Activated T-cell treated with anti-CD3 and anti-CD28 coated beads, Interleukin-2, amount 50 U/mL, for 72 hours (primary cell): Measurements from ENCODE around the gene CLINT1. TPM values are rescaled to one million over a fixed set of nuclear protein-coding genes. Genes with fewer than 3 reads are reported as not detected.

Source experiments
- ATAC-seq, 2 donors: fragments of 150-1000 bp; cut with Tn5 transposase; replicated peaks in 1 of 2; 2 replicates each; pipeline ENCODE4 v1.10.0; 2021; ENCODE audit warnings: moderate library complexity in 2 of 2, mild to moderate bottlenecking in 1 of 2
- DNase-seq, 2 donors: peaks; one replicate each; pipeline ENCODE4 v3.0.0; 2021 to 2022; ENCODE audit warnings: mixed read lengths in 1 of 2
- H3K27ac Mint-ChIP-seq: one replicate; pipeline ENCODE4 v1.8.0; 2022; ENCODE audit warnings: mild to moderate bottlenecking, moderate library complexity, mixed read lengths
- H3K27me3 Mint-ChIP-seq: one replicate; pipeline ENCODE4 v1.8.0; 2022; ENCODE audit warnings: low read depth, mixed read lengths
- H3K36me3 Mint-ChIP-seq, 2 donors: one replicate each; pipeline ENCODE4 v1.8.0; 2022; ENCODE audit warnings: mixed read lengths in 2 of 2, mild to moderate bottlenecking in 1 of 2; ENCODE audit not compliant: insufficient read depth in 2 of 2
- H3K4me1 Mint-ChIP-seq: one replicate; pipeline ENCODE4 v1.8.0; 2022; ENCODE audit warnings: low read depth, mixed read lengths
- H3K4me3 Mint-ChIP-seq, 2 donors: one replicate each; pipeline ENCODE4 v1.8.0; 2022; ENCODE audit warnings: mild to moderate bottlenecking in 2 of 2, mixed read lengths in 2 of 2, moderate library complexity in 2 of 2
- H3K9me3 Mint-ChIP-seq, 2 donors: one replicate each; pipeline ENCODE4 v1.8.0; 2022; ENCODE audit warnings: mixed read lengths in 2 of 2
- total RNA-seq, 2 donors: library from RNA; stranded (reverse); gene quantifications; one replicate each; pipeline ENCODE4 v1.2.3, GENCODE V29; 2022

The CLINT1 gene
- total RNA-seq, 2 donors from 2014 or later, result 60.7 to 66.0 TPM

DNA sequence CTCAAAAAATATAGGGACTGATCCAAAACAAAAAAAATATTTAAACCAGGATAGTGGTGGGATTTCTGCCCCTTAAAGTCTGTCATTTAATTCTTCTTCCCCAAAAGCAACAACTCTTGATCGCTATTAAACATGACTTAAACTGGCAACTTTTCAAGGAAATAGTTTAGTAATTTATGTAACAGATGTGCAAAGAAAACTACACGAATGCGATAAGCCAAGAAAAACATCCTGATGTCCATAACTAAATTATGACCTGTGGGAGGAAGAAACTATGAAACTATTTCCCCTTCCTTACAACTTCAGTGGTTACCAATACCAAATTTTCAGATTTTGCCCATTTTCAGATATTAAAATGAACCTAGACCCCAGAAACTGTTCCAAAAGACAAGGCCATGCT, 31.5 kb downstream of the CLINT1 start:
- H3K4me3 Mint-ChIP-seq, result no peak overlapping the region
- peaks cover 50% of the 10 kb centered on the region for H3K4me1 Mint-ChIP-seq
- no peak for ATAC-seq
- peaks cover 0 to 1% of the 10 kb centered on the region in 2 donors for H3K36me3 Mint-ChIP-seq
- no peak overlapping the region for H3K27ac Mint-ChIP-seq
- H3K9me3 Mint-ChIP-seq, result no peaks in the 10 kb centered on the region
- no peak for DNase-seq
- no peaks in the 10 kb centered on the region for H3K27me3 Mint-ChIP-seq

DNA sequence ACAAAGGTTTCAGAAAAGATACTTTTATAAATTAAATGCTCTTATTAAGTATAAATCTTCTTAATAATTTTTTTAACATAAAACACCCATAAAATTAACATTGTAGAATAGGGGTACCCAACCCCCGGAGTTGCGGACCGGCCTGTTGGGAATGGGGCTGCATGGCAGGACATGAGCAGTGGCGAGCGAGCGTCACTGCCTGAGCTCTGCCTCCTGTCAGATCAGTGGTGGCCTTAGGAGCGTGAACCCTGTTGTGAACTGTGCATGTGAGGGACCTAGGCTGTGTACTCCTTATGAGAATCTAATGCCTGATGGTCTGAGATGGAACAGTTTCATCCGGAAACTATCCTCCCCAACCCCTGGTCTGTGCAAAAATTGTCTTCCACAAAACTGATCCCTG, 35.3 kb downstream of the CLINT1 start:
- Mint-ChIP-seq H3K27ac (no peak overlapping the region), H3K4me1 (peaks cover 57% of the 10 kb centered on the region), H3K4me3 (no peak overlapping the region), H3K27me3 (no peaks in the 10 kb centered on the region), H3K9me3 (peaks cover 0 to 2% of the 10 kb centered on the region in 2 donors), H3K36me3 (peaks cover 2 to 7% of the 10 kb centered on the region in 2 donors)
- ATAC-seq, result no peak
- no peak for DNase-seq

DNA sequence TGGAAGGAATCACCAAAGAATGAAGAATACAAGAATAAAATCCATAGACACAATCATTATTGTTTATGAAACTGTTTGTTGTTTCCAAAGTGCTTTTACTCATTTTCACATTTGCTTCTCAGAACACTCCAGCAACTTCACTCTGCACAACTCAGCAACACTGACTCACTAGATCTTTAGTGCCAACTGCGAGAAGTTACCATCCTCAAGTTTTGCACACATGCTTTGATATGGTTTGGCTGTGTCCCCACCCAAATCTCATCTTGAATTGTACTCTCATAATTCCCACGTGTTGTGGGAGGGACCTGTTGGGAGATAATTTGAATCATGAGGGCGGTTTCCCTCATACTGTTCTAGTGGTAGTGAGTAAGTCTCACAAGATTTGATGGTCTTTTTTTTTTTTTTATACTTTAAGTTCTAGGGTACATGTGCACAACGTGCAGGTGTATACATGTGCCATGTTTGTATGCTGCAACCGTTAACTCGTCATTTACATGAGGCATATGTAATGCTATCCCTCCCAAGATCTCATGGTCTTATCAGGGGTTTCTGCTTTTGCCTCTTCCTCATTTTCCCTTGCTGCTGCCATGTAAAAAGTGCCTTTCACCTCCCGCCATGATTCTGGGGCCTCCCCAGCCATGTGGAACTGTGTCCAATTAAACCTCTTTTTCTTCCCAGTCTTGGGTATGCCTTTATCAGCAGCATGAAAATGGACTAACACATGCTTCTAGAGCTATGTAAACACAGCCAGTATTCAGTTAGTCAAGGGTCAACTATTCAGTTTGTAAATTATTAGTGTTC, 36.9 kb downstream of the CLINT1 start:
- Mint-ChIP-seq H3K9me3 (peaks cover 0 to 2% of the 10 kb centered on the region in 2 donors), H3K4me1 (peaks cover 42% of the 10 kb centered on the region), H3K27me3 (no peaks in the 10 kb centered on the region), H3K27ac (peak overlapping the region; percentile 56), H3K4me3 (no peak overlapping the region), H3K36me3 (peaks cover 2 to 9% of the 10 kb centered on the region in 2 donors)
- DNase-seq, result peak; percentile 4 to 7
- ATAC-seq, result peak; percentile 76 to 79

DNA sequence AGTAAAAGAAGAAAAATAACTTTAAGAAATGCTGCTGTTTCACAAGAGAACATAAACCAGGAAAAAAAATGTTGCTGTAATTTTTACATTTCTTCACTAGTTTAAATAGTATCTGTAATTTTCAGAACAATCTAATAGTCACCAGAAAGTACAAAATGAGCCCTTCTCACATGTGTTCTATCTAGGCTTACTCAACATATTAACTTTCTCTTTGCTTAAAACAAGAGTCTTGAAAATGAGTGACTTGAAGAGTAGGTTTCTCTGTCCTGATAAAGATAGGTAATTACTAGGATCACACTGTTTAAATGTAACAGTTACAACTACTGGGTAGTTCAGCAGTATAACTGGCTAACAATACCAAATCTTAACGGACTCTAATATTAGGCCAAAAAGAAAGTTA, 37.5 kb downstream of the CLINT1 start:
- peak overlapping the region; percentile 56 for H3K27ac Mint-ChIP-seq
- peak in 1 of 2 donors; percentile 39 for ATAC-seq

DNA sequence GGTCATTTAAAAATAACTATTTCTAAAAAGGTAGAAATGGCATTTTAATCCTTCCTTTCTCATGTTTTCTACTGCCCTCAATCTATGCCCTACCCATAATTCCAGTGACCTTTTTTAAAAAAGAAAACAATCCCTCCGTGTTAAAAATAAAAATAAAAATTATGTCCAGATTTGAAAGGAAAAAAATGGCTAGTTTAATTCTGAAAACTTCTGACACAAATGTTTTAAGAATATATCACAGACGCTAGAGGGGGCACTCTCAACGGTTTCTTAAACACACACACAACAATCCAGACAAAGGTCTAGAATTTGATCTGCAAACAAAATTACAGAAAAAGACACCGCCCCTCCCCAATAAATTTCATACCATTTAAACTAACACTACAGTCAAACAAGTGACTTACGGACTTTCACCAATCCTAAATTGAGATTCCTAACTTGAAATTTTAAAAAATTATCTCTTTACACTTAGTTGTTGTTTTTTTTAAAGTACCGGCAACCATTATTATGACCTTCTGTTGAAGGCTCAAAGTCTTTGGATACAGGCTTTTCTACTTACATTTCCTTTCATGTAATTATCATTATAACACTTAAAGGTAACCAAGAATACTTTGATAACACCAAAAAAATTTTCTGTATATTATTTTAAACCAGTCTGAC, 38.2 kb downstream of the CLINT1 start:
- Mint-ChIP-seq H3K36me3 (peaks cover 2 to 9% of the 10 kb centered on the region in 2 donors), H3K27me3 (no peaks in the 10 kb centered on the region), H3K4me3 (no peak overlapping the region), H3K27ac (peak overlapping the region; percentile 91), H3K9me3 (peaks cover 0 to 2% of the 10 kb centered on the region in 2 donors), H3K4me1 (peaks cover 36% of the 10 kb centered on the region)
- DNase-seq (peak in 1 of 2 donors; percentile 14), ATAC-seq (no peak)

More for the DNA sequence above, 37.5 kb downstream of the CLINT1 start:
- H3K9me3 Mint-ChIP-seq, result peaks cover 0 to 2% of the 10 kb centered on the region in 2 donors
- no peaks in the 10 kb centered on the region for H3K27me3 Mint-ChIP-seq
- peaks cover 2 to 9% of the 10 kb centered on the region in 2 donors for H3K36me3 Mint-ChIP-seq
- DNase-seq, result no peak
- peaks cover 42% of the 10 kb centered on the region for H3K4me1 Mint-ChIP-seq
- H3K4me3 Mint-ChIP-seq, result no peak overlapping the region

DNA sequence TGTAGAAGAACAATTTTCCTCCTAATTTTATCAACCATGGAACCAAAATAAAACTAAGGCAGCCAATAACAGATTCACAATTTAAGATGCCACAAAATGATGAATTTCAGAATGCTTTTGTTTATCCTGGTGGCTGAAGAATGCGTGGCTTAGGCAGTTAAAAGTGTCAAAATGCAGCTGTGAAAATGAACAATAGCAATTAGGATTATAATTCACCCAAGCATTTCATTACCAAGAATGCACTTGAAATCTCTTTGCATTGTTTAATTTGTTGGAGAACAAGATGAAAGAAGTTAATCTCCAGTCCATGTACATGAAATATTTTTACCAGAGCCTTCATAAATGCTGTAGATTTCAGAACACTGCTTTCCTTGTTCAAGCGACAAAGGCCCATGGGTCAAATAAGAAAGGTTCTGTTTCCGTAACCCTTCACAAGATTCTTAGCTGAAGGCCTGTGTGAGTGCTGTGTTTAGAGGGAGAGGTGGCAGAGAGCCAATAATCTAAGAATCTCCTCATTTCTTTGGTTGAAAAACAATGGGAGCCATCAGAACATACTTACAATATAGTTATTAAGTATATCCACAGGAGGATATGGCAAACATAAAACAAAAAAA, 39.3 kb downstream of the CLINT1 start:
- H3K4me3 Mint-ChIP-seq, result no peak overlapping the region
- ATAC-seq, result no peak
- H3K27me3 Mint-ChIP-seq, result no peaks in the 10 kb centered on the region
- peaks cover 0 to 2% of the 10 kb centered on the region in 2 donors for H3K9me3 Mint-ChIP-seq
- peaks cover 29% of the 10 kb centered on the region for H3K4me1 Mint-ChIP-seq
- H3K27ac Mint-ChIP-seq, result no peak overlapping the region
- H3K36me3 Mint-ChIP-seq, result peaks cover 2 to 9% of the 10 kb centered on the region in 2 donors
- DNase-seq, result no peak

DNA sequence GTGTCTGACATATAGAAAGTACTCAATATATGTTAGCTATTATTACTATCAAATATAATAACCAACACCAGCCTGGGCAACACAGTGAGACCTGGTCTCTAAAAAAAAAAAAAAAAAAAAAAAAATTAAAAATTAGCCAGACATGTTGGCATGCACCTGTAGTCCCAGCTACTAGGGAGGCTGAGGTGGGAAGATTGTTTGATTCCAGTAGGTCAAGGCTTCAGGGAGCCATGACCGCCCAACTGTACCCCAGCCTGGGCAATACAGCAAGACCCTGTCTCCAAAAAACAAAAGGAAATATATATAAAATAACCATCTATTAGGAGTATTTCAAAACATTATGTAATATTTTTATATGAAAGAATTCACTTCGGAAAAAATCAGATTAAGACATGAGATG, 40.6 kb downstream of the CLINT1 start:
- Mint-ChIP-seq H3K27me3 (no peaks in the 10 kb centered on the region), H3K27ac (no peak overlapping the region), H3K4me3 (no peak overlapping the region), H3K4me1 (peaks cover 29% of the 10 kb centered on the region), H3K9me3 (peaks cover 0 to 2% of the 10 kb centered on the region in 2 donors), H3K36me3 (peaks cover 2 to 9% of the 10 kb centered on the region in 2 donors)
- ATAC-seq, result no peak
- no peak for DNase-seq

DNA sequence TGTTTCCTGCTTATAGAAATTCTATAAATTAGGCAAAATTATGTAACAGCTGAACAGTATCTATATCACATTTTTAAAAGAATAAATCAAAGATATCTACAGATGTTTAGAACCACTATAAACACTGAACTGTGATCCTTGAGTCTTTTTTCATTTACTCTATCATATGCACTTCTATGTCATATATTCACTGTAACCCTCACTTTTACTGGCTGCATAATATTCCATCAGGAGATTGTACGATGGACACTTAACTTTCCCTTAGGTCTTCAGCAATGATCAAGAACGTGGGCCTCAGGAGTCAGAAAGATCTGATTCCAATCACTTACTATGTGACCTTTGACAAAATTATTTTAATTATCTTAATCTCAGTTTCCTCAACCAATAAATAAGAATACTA, 41.0 kb downstream of the CLINT1 start:
- Mint-ChIP-seq H3K4me1 (peaks cover 29% of the 10 kb centered on the region), H3K27ac (no peak overlapping the region), H3K36me3 (peaks cover 2 to 9% of the 10 kb centered on the region in 2 donors)

DNA sequence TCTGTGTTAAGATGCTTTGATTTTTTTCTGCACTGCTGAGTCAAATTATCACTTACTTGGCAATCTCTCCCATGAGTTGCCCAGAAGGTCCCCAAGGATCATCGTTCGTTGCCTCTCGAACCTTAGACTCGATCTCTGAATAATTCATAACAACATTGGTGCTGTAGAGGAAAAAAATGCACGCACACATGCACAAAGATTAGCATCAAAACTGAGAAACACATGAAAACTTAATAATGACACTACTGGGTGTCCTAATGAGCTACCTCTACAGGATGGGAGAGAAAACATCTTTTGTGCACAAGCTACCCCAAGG, 41.6 kb downstream of the CLINT1 start:
- Mint-ChIP-seq H3K27ac (no peak overlapping the region), H3K4me3 (no peak overlapping the region), H3K9me3 (peaks cover 0 to 2% of the 10 kb centered on the region in 2 donors), H3K36me3 (peaks cover 2 to 7% of the 10 kb centered on the region in 2 donors), H3K27me3 (no peaks in the 10 kb centered on the region), H3K4me1 (peaks cover 24% of the 10 kb centered on the region)
- DNase-seq (no peak), ATAC-seq (no peak)

More for the DNA sequence above, 41.0 kb downstream of the CLINT1 start:
- peaks cover 0 to 2% of the 10 kb centered on the region in 2 donors for H3K9me3 Mint-ChIP-seq
- no peaks in the 10 kb centered on the region for H3K27me3 Mint-ChIP-seq
- H3K4me3 Mint-ChIP-seq, result no peak overlapping the region
- ATAC-seq (no peak), DNase-seq (no peak)

DNA sequence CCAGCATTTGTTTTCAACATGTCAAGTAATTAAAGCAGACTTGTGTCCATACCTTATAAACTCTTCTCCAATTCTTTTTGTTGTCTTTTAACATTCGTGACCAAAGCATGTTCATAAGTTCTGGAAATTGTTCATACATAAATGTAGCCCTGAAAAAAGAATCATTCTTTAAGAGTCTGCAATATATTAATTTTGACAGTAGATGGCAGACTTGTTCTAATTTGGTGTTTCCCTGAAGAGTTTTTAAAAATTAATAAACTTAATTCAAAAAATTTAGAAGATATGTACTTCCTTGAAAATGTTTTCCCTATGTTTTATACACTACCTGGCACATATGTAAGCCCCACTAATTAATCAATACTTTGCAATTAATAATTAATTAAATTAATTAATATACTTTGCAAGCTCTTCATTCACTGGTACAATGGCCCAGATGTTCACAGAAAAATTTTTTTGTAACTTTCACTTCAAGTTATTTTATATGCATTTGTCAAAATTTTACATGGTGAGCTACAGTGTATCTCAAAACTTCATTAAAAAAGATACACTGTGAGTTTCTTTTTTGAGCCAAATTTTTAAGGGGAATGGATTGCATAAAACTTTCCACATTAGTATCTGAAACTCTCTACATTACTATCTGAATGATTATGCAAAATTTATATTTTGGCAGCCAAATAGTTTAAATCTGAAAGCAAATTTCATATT, 42.1 kb downstream of the CLINT1 start:
- peaks cover 0 to 6% of the 10 kb centered on the region in 2 donors for H3K36me3 Mint-ChIP-seq
- ATAC-seq, result no peak
- no peaks in the 10 kb centered on the region for H3K27me3 Mint-ChIP-seq
- no peaks in the 10 kb centered on the region for H3K9me3 Mint-ChIP-seq
- no peak overlapping the region for H3K27ac Mint-ChIP-seq
- no peak overlapping the region for H3K4me3 Mint-ChIP-seq
- DNase-seq, result no peak
- peaks cover 18% of the 10 kb centered on the region for H3K4me1 Mint-ChIP-seq

DNA sequence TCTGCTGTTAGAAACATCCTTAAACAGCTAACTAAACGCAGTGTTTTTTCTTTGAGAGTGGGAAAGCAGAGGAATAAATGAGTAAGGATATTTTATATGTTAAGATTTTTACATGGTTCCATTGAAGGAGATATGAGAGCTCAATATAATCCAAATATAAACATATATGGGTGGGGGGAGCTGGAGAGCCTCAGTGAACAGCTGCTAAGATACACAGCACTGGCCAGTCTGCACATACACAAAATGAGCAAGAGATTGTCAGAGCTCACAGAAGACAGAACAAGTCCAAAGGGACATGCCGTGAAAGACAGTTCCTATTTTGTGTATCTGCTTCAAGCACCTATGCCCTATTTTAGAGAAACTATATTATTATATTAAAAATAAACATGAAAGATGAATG, 46.9 kb downstream of the CLINT1 start:
- H3K4me1 Mint-ChIP-seq, result peaks cover 6% of the 10 kb centered on the region
- peaks cover 5 to 21% of the 10 kb centered on the region in 2 donors for H3K36me3 Mint-ChIP-seq
- no peaks in the 10 kb centered on the region for H3K27me3 Mint-ChIP-seq
- no peak overlapping the region for H3K4me3 Mint-ChIP-seq
- ATAC-seq, result no peak
- no peak for DNase-seq
- H3K9me3 Mint-ChIP-seq, result no peaks in the 10 kb centered on the region
- no peak overlapping the region for H3K27ac Mint-ChIP-seq

DNA sequence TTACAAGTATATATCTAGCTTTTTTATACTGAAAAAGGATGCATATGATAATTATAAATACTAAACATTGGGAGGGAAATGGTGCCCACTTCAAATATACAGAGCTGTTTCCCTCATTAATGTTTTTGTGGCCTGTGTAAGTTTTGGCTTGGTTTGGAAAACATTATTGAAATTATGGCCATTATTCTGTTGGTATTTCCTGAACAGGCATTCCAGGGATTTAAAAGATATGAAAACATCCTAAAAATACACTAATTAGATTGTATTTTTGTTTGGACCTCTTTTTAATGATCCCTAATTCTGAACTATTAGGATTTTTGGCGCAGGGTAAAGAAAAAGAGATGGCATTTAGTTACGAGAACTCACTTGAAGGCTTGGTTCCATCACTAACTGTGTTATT, 50.9 kb downstream of the CLINT1 start:
- Mint-ChIP-seq H3K4me1 (peaks cover 6% of the 10 kb centered on the region), H3K36me3 (peaks cover 5 to 31% of the 10 kb centered on the region in 2 donors), H3K27me3 (no peaks in the 10 kb centered on the region), H3K9me3 (no peaks in the 10 kb centered on the region), H3K27ac (no peak overlapping the region), H3K4me3 (no peak overlapping the region)
- no peak for DNase-seq
- no peak for ATAC-seq

DNA sequence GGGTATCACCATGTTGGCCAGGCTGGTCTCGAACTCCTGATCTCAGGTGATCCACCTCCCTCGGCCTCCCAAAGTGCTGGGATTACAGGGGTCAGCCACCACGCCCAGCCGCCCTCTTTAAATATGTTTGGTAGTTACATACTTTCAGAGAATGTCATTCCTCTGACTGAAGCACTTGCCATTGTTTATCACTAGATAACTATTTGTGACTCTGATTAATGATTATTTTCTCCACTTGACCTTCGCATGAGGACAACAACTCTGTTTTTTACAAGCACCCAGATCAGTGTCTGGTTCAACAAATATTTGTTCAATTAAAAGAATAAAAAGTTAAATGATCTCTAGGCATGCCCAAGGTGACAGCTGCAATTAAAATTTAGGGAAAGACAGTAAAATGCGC, 56.2 kb downstream of the CLINT1 start:
- H3K4me1 Mint-ChIP-seq, result peaks cover 5% of the 10 kb centered on the region
- H3K9me3 Mint-ChIP-seq, result no peaks in the 10 kb centered on the region
- no peak for ATAC-seq
- H3K4me3 Mint-ChIP-seq, result no peak overlapping the region
- H3K36me3 Mint-ChIP-seq, result peaks cover 0 to 10% of the 10 kb centered on the region in 2 donors
- no peak for DNase-seq
- H3K27ac Mint-ChIP-seq, result no peak overlapping the region
- no peaks in the 10 kb centered on the region for H3K27me3 Mint-ChIP-seq
